Measurements from ENCODE around the gene TMEM221. TPM values are rescaled to one million over a fixed set of nuclear protein-coding genes. Genes with fewer than 3 reads are reported as not detected.

Gene TMEM221
- not detected in 2 replicates for total RNA-seq

- Mint-ChIP-seq H3K36me3 (ENCODE audit: low read depth) (peaks cover 3% of the 10 kb centered on the region), H3K9me3 (peaks cover 3% of the 10 kb centered on the region), H3K27ac (no peak within 1 kb of the TSS), H3K4me3 (peak within 1 kb of the TSS; percentile 38), H3K4me1 (peaks cover 12% of the 10 kb centered on the region), H3K27me3 (peaks cover 12% of the 10 kb centered on the region)
- intact Hi-C loops (cut with micrococcal nuclease), result no loop called here
- peak; percentile 86 for DNase-seq
Measured at GRCh38 chr19:17448131-17448967, at the start of gene TMEM221. TSS of gene TMEM221 (minus strand) at chr19:17448668. CDS start at chr19:17448462, 206 bp downstream.

- Mint-ChIP-seq H3K9me3 (no peaks in the 10 kb centered on the region), H3K4me3 (no peak overlapping the region), H3K36me3 (ENCODE audit: low read depth) (peaks cover 2% of the 10 kb centered on the region), H3K27ac (no peak overlapping the region), H3K27me3 (no peaks in the 10 kb centered on the region), H3K4me1 (peaks cover 14% of the 10 kb centered on the region)
- intact Hi-C loops (cut with micrococcal nuclease), result loop anchor here (5.0 to 10.0 kb wide), 2 partner anchors 78 to 360 kb away; partner anchors contain the start of gene RPL18A
- DNase-seq, result no peak
Measured at GRCh38 chr19:17497149-17497798, 48.8 kb upstream of the TMEM221 start.

GRCh38 chr19:17496337-17496997 lies 48.0 kb upstream of the TMEM221 start:
- H3K27ac Mint-ChIP-seq, result no peak overlapping the region
- peaks cover 2% of the 10 kb centered on the region for H3K36me3 Mint-ChIP-seq (ENCODE audit: low read depth)

DNA sequence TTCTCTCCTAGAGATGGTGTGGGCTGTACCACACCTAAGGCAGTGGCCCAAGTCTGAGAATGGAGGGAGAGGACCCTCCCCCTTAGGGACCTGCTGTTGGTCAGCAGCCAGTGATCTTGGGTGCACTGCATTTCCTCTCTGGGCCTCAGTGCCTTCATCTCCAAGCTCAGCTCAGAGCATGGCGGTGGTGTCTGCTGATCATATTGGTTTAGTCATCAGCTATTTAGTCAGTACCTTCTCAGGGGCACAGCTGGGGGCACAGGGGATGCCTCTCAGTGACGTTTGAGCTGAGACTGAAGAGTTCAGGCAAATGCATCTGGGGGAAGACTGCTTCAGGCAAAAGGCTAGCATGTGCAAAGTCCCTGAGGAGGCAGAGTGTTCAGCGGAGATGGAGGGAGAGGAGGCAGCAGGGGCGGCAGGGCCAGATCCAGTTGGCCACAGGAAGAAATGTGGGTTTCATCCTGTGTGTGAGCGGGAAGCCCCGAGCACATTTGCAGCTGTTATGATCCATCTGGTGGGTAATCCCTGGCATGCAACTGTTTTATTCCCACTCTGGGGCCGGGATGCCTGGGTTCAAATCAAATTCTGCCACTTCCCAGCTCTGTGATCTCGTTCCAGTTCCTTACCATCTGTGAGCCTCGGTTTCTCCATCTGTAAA lies 47.3 kb upstream of the TMEM221 start:
- intact Hi-C loops (cut with micrococcal nuclease), result loop anchor here (5.0 to 10.0 kb wide), 2 partner anchors 79 to 362 kb away; partner anchors contain the start of gene RPL18A
- no peaks in the 10 kb centered on the region for H3K27me3 Mint-ChIP-seq
- no peaks in the 10 kb centered on the region for H3K36me3 Mint-ChIP-seq (ENCODE audit: low read depth)
- peaks cover 14% of the 10 kb centered on the region for H3K4me1 Mint-ChIP-seq
- DNase-seq, result no peak
- no peak overlapping the region for H3K4me3 Mint-ChIP-seq
- no peaks in the 10 kb centered on the region for H3K9me3 Mint-ChIP-seq
- H3K27ac Mint-ChIP-seq, result no peak overlapping the region

More at GRCh38 chr19:17496337-17496997, 48.0 kb upstream of the TMEM221 start:
- Mint-ChIP-seq H3K4me3 (peak overlapping the region; percentile 35), H3K9me3 (no peaks in the 10 kb centered on the region), H3K4me1 (peaks cover 14% of the 10 kb centered on the region), H3K27me3 (no peaks in the 10 kb centered on the region)
- intact Hi-C loops (cut with micrococcal nuclease), result loop anchor here (5.0 to 10.0 kb wide), 2 partner anchors 78 to 361 kb away; partner anchors contain the start of gene RPL18A
- peak; percentile 94 for DNase-seq

DNA sequence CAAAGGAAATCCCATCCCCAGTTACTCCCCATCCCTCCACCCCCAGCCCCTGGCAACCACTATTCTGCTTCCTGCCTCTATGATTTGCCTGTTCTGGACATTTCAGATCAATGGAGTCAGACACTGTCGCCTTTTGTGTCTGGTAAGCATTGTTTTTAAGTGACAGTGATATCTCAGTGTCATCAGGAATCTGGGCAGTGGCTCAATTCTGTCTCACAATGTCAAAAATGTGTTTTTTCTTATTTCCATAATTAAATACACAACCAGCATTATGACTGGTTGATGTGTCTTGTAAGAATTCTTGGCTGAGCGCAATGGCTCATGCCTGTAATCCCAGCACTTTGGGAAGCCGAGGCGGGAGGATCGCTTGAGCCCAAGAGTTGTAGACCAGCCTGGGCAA lies 42.8 kb upstream of the TMEM221 start:
- Mint-ChIP-seq H3K27ac (no peak overlapping the region), H3K4me1 (peaks cover 20% of the 10 kb centered on the region), H3K27me3 (no peaks in the 10 kb centered on the region), H3K36me3 (ENCODE audit: low read depth) (no peaks in the 10 kb centered on the region), H3K9me3 (no peaks in the 10 kb centered on the region), H3K4me3 (no peak overlapping the region)
- intact Hi-C loops (cut with micrococcal nuclease), result loop anchor here (10.0 kb wide), 1 partner anchor 84 kb away; no protein-coding TSS in a partner anchor
- DNase-seq, result no peak

DNA sequence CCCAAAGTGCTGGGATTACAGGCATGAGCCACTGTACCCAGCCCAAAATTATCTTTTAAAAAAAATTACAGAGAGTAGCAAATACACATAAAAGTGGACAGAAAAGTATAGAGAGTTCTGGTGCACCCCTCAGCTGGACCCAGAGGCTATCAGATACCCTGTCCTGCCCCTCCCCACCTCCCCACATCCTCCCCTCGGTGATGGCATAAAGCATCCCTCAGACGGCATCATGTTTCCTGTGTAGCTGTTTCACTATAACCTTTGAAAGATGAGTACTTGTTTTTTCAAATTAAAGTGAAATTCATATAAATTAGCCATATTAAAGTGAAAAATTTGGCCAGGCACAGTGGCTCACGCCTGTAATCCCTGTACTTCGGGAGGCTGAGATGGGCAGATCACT lies 41.9 kb upstream of the TMEM221 start:
- no peaks in the 10 kb centered on the region for H3K27me3 Mint-ChIP-seq
- no peak overlapping the region for H3K4me3 Mint-ChIP-seq
- H3K4me1 Mint-ChIP-seq, result peaks cover 15% of the 10 kb centered on the region
- no peak overlapping the region for H3K27ac Mint-ChIP-seq
- DNase-seq, result peak; percentile 71
- no peaks in the 10 kb centered on the region for H3K36me3 Mint-ChIP-seq (ENCODE audit: low read depth)
- intact Hi-C loops (cut with micrococcal nuclease), result loop anchor here (10.0 kb wide), 1 partner anchor 84 kb away; no protein-coding TSS in a partner anchor
- no peaks in the 10 kb centered on the region for H3K9me3 Mint-ChIP-seq

DNA sequence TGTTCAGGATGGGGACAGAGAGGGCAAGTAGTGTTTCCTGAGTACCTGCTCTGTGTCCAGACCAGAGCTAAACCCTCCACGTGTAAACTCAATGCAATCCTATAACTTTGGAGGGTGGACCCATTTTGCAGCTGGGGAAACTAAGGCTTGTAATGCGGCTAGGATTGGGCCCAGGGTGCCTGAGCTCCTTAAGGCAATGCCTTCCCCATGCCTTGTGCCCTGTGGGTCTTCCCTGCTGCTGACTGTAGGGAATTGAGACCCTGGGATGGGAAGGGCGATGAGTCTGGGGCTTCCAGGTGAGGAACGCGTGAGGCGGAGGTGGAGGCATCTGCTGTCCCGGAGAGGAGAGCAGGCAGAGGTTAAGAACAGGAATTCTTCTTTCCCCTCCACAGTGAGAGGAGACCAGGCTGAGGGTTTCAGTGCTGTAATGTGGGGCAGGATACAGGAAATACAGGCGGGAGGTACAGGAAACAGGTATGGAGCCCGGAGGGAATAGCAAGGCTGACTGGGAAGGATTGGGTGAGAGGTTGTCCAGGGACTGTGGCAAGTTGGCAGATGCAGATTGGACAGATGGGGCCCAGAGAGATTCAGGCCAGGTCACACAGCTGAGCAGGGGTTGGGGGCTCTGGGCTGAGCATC lies 41.0 kb upstream of the TMEM221 start:
- DNase-seq, result no peak
- Mint-ChIP-seq H3K4me1 (peaks cover 15% of the 10 kb centered on the region), H3K27ac (no peak overlapping the region), H3K36me3 (ENCODE audit: low read depth) (no peaks in the 10 kb centered on the region), H3K9me3 (no peaks in the 10 kb centered on the region), H3K27me3 (no peaks in the 10 kb centered on the region), H3K4me3 (no peak overlapping the region)
- intact Hi-C loops (cut with micrococcal nuclease), result loop anchor here (10.0 kb wide), 1 partner anchor 85 kb away; no protein-coding TSS in a partner anchor

- Mint-ChIP-seq H3K27ac (no peak overlapping the region), H3K27me3 (no peaks in the 10 kb centered on the region), H3K4me1 (peaks cover 15% of the 10 kb centered on the region), H3K9me3 (no peaks in the 10 kb centered on the region), H3K36me3 (ENCODE audit: low read depth) (no peaks in the 10 kb centered on the region), H3K4me3 (peak overlapping the region; percentile 28)
- intact Hi-C loops (cut with micrococcal nuclease), result no loop called here
- DNase-seq, result peak; percentile 83
Measured at GRCh38 chr19:17488593-17489391, 40.3 kb upstream of the TMEM221 start.

GRCh38 chr19:17487284-17488121 lies 39.0 kb upstream of the TMEM221 start:
- Mint-ChIP-seq H3K27ac (no peak overlapping the region), H3K4me3 (no peak overlapping the region), H3K27me3 (no peaks in the 10 kb centered on the region), H3K4me1 (peaks cover 15% of the 10 kb centered on the region), H3K36me3 (ENCODE audit: low read depth) (no peaks in the 10 kb centered on the region), H3K9me3 (no peaks in the 10 kb centered on the region)
- no peak for DNase-seq
- intact Hi-C loops (cut with micrococcal nuclease), result no loop called here

DNA sequence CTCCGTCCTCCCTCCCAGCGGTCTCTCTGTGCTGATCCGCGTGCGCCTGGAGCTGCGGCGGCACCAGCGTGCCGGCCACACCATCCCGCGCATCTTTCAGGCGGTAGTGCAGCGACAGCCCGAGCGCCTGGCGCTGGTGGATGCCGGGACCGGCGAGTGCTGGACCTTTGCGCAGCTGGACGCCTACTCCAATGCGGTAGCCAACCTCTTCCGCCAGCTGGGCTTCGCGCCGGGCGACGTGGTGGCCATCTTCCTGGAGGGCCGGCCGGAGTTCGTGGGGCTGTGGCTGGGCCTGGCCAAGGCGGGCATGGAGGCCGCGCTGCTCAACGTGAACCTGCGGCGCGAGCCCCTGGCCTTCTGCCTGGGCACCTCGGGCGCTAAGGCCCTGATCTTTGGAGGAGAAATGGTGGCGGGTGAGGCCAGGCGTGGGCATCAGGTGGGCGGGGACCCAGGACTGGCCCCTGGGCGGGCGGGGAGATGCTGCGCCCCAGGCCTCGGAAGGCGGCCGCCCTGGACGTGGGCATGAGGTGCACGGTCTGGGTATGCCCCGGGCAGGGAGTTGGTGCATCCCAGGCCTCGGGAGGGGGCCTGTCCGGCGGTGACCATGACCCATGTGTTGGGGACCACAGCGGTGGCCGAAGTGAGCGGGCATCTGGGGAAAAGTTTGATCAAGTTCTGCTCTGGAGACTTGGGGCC lies 38.2 kb upstream of the TMEM221 start:
- no peak for DNase-seq
- H3K27ac Mint-ChIP-seq, result no peak overlapping the region
- H3K4me3 Mint-ChIP-seq, result no peak overlapping the region
- H3K27me3 Mint-ChIP-seq, result no peaks in the 10 kb centered on the region
- peaks cover 15% of the 10 kb centered on the region for H3K4me1 Mint-ChIP-seq
- intact Hi-C loops (cut with micrococcal nuclease), result no loop called here
- no peaks in the 10 kb centered on the region for H3K9me3 Mint-ChIP-seq
- no peaks in the 10 kb centered on the region for H3K36me3 Mint-ChIP-seq (ENCODE audit: low read depth)

DNA sequence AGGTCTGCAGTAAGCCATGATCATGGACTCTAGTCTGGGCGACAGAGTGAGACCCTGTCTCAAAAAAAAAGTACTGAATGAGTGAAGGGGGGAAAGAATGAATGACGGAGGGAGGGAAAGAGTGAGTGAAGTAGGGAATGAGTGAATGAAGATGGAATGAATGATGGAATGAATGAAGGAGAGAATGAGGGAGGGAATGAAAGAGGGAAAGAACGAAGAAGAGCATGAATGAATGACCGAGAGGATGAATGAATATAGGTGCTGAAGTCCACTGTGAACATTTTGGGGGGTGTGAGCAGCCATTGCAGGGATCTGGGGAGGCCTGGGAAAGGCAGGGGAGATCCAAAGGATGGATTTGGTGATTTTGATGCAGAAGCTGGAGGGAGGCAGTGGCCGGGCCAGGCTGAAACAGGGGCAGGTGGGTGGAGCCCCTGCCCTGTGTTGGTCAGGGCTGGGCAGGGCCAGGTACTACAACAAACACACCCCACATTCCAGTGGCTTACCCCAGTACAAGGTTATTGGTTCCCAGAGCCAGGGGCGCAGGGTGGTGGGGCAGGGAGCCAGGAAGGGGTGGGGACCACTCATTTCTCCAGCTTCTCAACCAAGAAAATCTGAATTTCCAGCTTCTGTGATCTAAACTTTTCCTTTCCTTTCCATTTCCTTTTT lies 36.2 kb upstream of the TMEM221 start:
- no peak for DNase-seq
- Mint-ChIP-seq H3K4me1 (peaks cover 10% of the 10 kb centered on the region), H3K9me3 (no peaks in the 10 kb centered on the region), H3K36me3 (ENCODE audit: low read depth) (no peaks in the 10 kb centered on the region), H3K4me3 (no peak overlapping the region), H3K27me3 (no peaks in the 10 kb centered on the region), H3K27ac (no peak overlapping the region)
- intact Hi-C loops (cut with micrococcal nuclease), result no loop called here

All from activated CD4-positive, alpha-beta T cell treated with anti-CD3 and anti-CD28 coated beads, Interleukin-2, amount 10 ng/mL, durations not matched to agents 24 days and 14 days (primary cell).